ENCODE measurements around the gene XKR8.

DNA sequence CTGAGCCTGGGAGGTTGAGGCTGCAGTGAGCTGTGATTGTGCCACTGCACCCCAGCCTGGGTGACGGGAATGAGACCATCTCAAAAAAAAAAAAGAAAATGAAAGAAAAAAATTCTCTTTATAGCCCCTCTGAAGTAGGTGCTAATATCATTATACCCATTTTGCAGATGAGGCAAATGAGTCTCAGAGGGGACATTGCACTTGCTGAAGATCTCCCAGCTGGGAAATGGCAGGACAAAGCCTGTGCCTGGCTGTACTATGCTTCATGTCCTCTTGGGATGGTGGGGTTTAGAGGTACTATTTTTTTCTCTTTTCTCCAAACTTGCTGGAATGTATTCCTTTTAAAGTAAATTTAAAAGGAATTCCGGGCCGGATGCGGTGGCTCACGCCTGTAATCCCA lies 23.4 kb upstream of the XKR8 start:
- TF ChIP-seq, protein P1, sequence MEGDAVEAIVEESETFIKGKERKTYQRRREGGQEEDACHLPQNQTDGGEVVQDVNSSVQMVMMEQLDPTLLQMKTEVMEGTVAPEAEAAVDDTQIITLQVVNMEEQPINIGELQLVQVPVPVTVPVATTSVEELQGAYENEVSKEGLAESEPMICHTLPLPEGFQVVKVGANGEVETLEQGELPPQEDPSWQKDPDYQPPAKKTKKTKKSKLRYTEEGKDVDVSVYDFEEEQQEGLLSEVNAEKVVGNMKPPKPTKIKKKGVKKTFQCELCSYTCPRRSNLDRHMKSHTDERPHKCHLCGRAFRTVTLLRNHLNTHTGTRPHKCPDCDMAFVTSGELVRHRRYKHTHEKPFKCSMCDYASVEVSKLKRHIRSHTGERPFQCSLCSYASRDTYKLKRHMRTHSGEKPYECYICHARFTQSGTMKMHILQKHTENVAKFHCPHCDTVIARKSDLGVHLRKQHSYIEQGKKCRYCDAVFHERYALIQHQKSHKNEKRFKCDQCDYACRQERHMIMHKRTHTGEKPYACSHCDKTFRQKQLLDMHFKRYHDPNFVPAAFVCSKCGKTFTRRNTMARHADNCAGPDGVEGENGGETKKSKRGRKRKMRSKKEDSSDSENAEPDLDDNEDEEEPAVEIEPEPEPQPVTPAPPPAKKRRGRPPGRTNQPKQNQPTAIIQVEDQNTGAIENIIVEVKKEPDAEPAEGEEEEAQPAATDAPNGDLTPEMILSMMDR (IDR thresholded peaks at IDR 0.05; ENCODE audit: poor library complexity) = no peak
- TF ChIP-seq EZH2 (IDR thresholded peaks at IDR 0.05; ENCODE audit: borderline replicate concordance) = no peak
- no peak for TF ChIP-seq EZH2phosphoT487 (IDR thresholded peaks at IDR 0.05; ENCODE audit: low read depth, severe bottlenecking, unreplicated experiment)

Measured in hepatocyte (in vitro differentiated cells).